Measurements from ENCODE around the gene IRAK3. TPM values are rescaled to one million over a fixed set of nuclear protein-coding genes. Genes with fewer than 3 reads are reported as not detected.

The IRAK3 gene
- total RNA-seq, 1 donor from 2014 or later: 4.9 TPM

DNA sequence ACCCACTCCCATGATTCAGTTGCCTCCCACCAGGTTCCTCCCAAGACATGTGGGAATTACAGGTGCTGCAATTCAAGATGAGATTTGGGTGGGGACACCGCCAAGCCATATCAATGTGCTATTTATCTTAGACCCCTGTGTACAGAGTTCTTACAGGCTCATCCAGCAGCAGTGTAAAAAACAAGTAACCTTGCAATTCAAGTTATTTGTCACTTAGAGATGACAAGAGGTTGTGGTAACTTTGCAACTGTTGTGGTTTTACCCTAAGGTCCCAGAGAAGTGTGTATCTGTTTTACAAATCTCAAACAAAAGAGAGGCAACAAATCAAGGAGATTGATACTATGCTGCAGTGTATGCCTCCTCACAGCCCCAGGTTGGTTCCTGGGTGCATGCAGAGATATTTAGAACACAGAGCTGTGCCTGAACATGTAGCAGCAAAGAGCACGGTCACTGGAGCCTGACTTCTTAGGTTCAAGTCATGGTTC is 101.7 kb downstream of the IRAK3 start:
- Mint-ChIP-seq H3K4me3 (ENCODE audit: unreplicated experiment) (no peak overlapping the region), H3K36me3 (ENCODE audit: low read depth, unreplicated experiment) (no peaks in the 10 kb centered on the region), H3K9me3 (ENCODE audit: unreplicated experiment) (no peaks in the 10 kb centered on the region), H3K27ac (ENCODE audit: unreplicated experiment) (no peak overlapping the region), H3K4me1 (ENCODE audit: unreplicated experiment) (no peaks in the 10 kb centered on the region), H3K27me3 (ENCODE audit: unreplicated experiment) (peaks cover 3% of the 10 kb centered on the region)
- no peak for DNase-seq (ENCODE audit: low spot score)
- TF ChIP-seq CTCF (IDR thresholded peaks at IDR 0.05; ENCODE audit: unreplicated experiment): no peak

DNA sequence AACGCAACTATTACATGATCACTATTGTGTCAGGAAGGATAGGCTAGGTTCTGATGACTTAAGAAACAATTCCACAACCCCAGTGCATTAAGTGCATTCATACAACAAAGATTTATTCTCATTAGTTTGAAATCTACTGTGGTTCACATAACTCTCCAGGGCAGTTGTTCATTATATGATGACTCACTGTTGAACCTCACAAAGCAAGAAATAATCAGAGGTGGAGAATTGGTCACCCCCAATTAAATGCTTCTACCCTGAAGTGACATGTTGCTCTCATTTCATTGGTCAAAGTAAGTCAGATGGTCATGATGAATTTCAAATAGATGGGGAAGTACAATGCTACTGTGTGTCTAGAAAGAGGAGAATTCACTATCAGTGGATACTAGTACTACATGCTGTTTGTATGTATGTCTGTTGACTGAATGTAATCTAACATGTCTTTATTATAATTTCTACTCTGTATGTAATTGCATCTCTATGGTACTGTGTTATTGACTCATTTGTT is 107.2 kb downstream of the IRAK3 start:
- DNase-seq (ENCODE audit: low spot score): no peak
- no peaks in the 10 kb centered on the region for H3K4me1 Mint-ChIP-seq (ENCODE audit: unreplicated experiment)
- no peaks in the 10 kb centered on the region for H3K9me3 Mint-ChIP-seq (ENCODE audit: unreplicated experiment)
- no peak overlapping the region for H3K27ac Mint-ChIP-seq (ENCODE audit: unreplicated experiment)
- no peak overlapping the region for H3K4me3 Mint-ChIP-seq (ENCODE audit: unreplicated experiment)
- no peaks in the 10 kb centered on the region for H3K27me3 Mint-ChIP-seq (ENCODE audit: unreplicated experiment)
- no peak for TF ChIP-seq CTCF (IDR thresholded peaks at IDR 0.05; ENCODE audit: unreplicated experiment)
- H3K36me3 Mint-ChIP-seq (ENCODE audit: low read depth, unreplicated experiment): no peaks in the 10 kb centered on the region

GRCh38 chr12:66297080-66297479 is 108.1 kb downstream of the IRAK3 start:
- H3K36me3 Mint-ChIP-seq (ENCODE audit: low read depth, unreplicated experiment): no peaks in the 10 kb centered on the region
- H3K4me1 Mint-ChIP-seq (ENCODE audit: unreplicated experiment): no peaks in the 10 kb centered on the region
- H3K27ac Mint-ChIP-seq (ENCODE audit: unreplicated experiment): no peak overlapping the region
- H3K9me3 Mint-ChIP-seq (ENCODE audit: unreplicated experiment): no peaks in the 10 kb centered on the region
- H3K4me3 Mint-ChIP-seq (ENCODE audit: unreplicated experiment): no peak overlapping the region
- TF ChIP-seq CTCF (IDR thresholded peaks at IDR 0.05; ENCODE audit: unreplicated experiment): no peak
- H3K27me3 Mint-ChIP-seq (ENCODE audit: unreplicated experiment): no peaks in the 10 kb centered on the region
- DNase-seq (ENCODE audit: low spot score): no peak

DNA sequence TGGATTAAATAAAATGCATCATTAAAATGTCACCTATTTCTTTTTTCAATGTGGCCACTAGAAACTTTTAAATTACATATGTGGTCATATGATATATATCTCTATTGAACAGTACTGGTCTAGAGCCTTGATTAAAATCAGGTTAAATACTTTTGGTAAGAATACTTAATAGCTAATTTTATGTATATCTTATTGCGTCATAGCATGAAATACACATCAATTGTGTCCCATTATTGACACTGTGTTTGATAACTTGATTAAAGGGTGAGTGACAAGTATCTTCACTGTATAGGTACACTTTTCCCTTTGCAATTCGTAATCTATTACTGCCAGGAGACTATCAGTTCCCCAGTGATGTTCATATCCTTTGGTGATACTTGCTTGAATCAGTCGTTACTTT is 108.9 kb downstream of the IRAK3 start:
- Mint-ChIP-seq H3K4me3 (ENCODE audit: unreplicated experiment) (no peak overlapping the region), H3K27ac (ENCODE audit: unreplicated experiment) (no peak overlapping the region), H3K36me3 (ENCODE audit: low read depth, unreplicated experiment) (no peaks in the 10 kb centered on the region), H3K4me1 (ENCODE audit: unreplicated experiment) (peaks cover 4% of the 10 kb centered on the region), H3K27me3 (ENCODE audit: unreplicated experiment) (no peaks in the 10 kb centered on the region), H3K9me3 (ENCODE audit: unreplicated experiment) (no peaks in the 10 kb centered on the region)
- no peak for DNase-seq (ENCODE audit: low spot score)
- no peak for TF ChIP-seq CTCF (IDR thresholded peaks at IDR 0.05; ENCODE audit: unreplicated experiment)

DNA sequence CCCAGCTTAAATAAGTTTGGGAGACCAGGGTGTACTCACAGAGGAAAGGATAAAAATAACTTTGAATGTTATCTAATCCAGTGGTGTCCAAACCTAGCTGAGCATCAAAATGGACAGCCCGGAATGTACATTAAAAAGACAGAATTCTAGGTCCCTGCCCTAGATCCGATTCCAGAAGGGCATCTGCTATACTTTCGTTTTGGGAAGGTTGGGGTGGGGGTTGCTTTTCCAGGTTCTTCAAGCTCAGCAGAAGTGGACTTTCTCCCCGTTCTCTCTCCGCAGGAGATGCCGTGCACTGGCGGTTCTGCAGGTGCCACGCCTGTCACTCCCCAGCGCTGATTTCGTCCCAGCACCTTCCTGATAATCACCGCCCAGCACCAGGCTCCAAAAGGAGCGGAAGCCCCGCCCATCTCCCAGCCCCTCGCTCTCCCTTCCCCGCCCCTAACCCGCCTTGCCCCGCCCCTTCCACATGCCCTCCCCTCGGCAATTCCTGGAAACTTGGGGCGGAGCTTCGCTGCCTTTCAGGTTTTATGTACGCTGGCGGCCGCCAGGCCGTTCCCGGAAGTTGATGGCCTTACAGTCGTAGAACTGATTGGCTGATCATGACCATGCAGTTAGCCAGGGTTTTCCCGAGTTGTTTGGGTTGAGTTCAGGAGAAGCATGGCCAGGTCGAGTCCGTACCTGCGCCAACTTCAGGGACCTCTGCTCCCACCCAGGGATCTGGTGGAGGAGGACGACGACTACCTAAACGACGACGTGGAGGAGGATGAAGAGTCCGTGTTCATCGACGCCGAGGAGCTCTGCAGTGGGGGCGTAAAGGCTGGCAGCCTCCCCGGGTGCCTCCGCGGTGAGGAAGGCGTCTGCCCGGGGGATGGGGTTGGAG is 113.2 kb downstream of the IRAK3 start, which contains the start of gene HELB:
TSS of gene HELB (plus strand) at position 550 of the 883 bp plus-strand sequence. CDS start at position 661, 111 bp downstream.
- H3K4me3 Mint-ChIP-seq (ENCODE audit: unreplicated experiment): peak within 1 kb of the TSS; percentile 95
- H3K27ac Mint-ChIP-seq (ENCODE audit: unreplicated experiment): peak within 1 kb of the TSS; percentile 86
- DNase-seq (ENCODE audit: low spot score): peak; percentile 97
- peaks cover 28% of the 10 kb centered on the region for H3K4me1 Mint-ChIP-seq (ENCODE audit: unreplicated experiment)
- H3K36me3 Mint-ChIP-seq (ENCODE audit: low read depth, unreplicated experiment): no peaks in the 10 kb centered on the region
- no peaks in the 10 kb centered on the region for H3K27me3 Mint-ChIP-seq (ENCODE audit: unreplicated experiment)
- H3K9me3 Mint-ChIP-seq (ENCODE audit: unreplicated experiment): no peaks in the 10 kb centered on the region
- no peak for TF ChIP-seq CTCF (IDR thresholded peaks at IDR 0.05; ENCODE audit: unreplicated experiment)
